H1 (cell line): ENCODE measurements around the gene ABL1. TPM values are rescaled to one million over a fixed set of nuclear protein-coding genes. Genes with fewer than 3 reads are reported as not detected.

Source experiments
- CTCF ChIA-PET: fragments of 300-600 bp; sonication (Branson Sonifier 250); formaldehyde crosslinking; loops from one replicate; lab custom pipeline; 2021; ENCODE audit not compliant: partially characterized antibody; lab: Charles Lee
- POLR2A ChIA-PET: fragments of 300-600 bp; sonication (Branson Sonifier 250); formaldehyde crosslinking; loops from one replicate; lab custom pipeline; 2021; ENCODE audit warnings: inconsistent platforms; ENCODE audit not compliant: partially characterized antibody; lab: Charles Lee
- DNase-seq, 2 experiments: peaks; one replicate each; pipeline versions ENCODE4 v3.0.0 to v3.0.0-alpha.2; 2010 to 2022; ENCODE audit warnings: low spot score in 2 of 2, low read depth in 1 of 2, mixed read lengths in 1 of 2
- FAIRE-seq: peaks from 2 replicates; lab custom pipeline; 2011; peaks lifted over from hg19 to GRCh38; lab: Jason Lieb, UNC
- H2AFZ ChIP-seq: 2 replicates; pipeline ENCODE4 v1.8.1; 2012; ENCODE audit warnings: low read length, inconsistent platforms
- H2AK5ac ChIP-seq: 2 replicates; pipeline ENCODE4 v1.6.1; 2013; ENCODE audit warnings: low read depth, low read length
- H2BK120ac ChIP-seq: replicated peaks from 2 replicates; pipeline ENCODE3; 2013; ENCODE audit warnings: low read depth, low read length, inconsistent platforms
- H2BK12ac ChIP-seq: 2 replicates; pipeline ENCODE4 v1.6.1; 2013; ENCODE audit warnings: low read depth, low read length
- H2BK15ac ChIP-seq: 2 replicates; pipeline ENCODE4 v1.6.1; 2013; ENCODE audit warnings: low read length
- H2BK20ac ChIP-seq: 2 replicates; pipeline ENCODE4 v1.6.1; 2013; ENCODE audit warnings: low read length
- H2BK5ac ChIP-seq: 2 replicates; pipeline ENCODE4 v1.6.1; 2013; ENCODE audit warnings: low read depth, low read length
- H3K14ac ChIP-seq: 2 replicates; pipeline ENCODE4 v1.6.1; 2013; ENCODE audit warnings: inconsistent platforms; ENCODE audit not compliant: insufficient read length
- H3K18ac ChIP-seq: 2 replicates; pipeline ENCODE4 v1.6.1; 2013; ENCODE audit warnings: low read length; ENCODE audit errors: extremely low read depth
- H3K23ac ChIP-seq: 2 replicates; pipeline ENCODE4 v1.6.1; 2013; ENCODE audit warnings: inconsistent platforms; ENCODE audit not compliant: insufficient read length
- H3K23me2 ChIP-seq: 2 replicates; pipeline ENCODE4 v1.6.1; 2013; ENCODE audit warnings: low read depth, low read length
- H3K27ac ChIP-seq: 2 replicates; pipeline ENCODE4 v1.6.1; 2011; ENCODE audit warnings: low read depth, low read length, inconsistent platforms
- H3K27me3 ChIP-seq, 4 experiments: replicated peaks in 1 of 4; 1 replicate in 1 of 4; 2 replicates in 3 of 4; pipeline versions ENCODE4 v1.6.1 to v1.8.1; 2011 to 2013; ENCODE audit warnings: low read length in 3 of 4, mild to moderate bottlenecking in 3 of 4, inconsistent platforms in 2 of 4, mixed read lengths in 2 of 4, moderate library complexity in 1 of 4; ENCODE audit not compliant: control insufficient read depth in 3 of 4, insufficient read depth in 3 of 4; ENCODE audit errors: extremely low read depth in 1 of 4
- H3K36me3 ChIP-seq, 4 experiments: 2 replicates each; pipeline versions ENCODE4 v1.6.1 to v1.8.1; 2011 to 2013; ENCODE audit warnings: mild to moderate bottlenecking in 4 of 4, low read length in 3 of 4, moderate library complexity in 2 of 4, control low read depth in 1 of 4, inconsistent platforms in 1 of 4; ENCODE audit not compliant: insufficient read depth in 4 of 4, control insufficient read depth in 2 of 4
- H3K4ac ChIP-seq: replicated peaks from 2 replicates; pipeline ENCODE3; 2013; ENCODE audit warnings: low read length, low read depth, mixed read lengths, inconsistent platforms; ENCODE audit not compliant: insufficient read length
- H3K4me1 ChIP-seq, 4 experiments: replicated peaks in 1 of 4; 1 replicate in 1 of 4; 2 replicates in 3 of 4; pipeline versions ENCODE4 v1.6.1 to v1.8.1; 2011 to 2013; ENCODE audit warnings: low read length in 3 of 4, inconsistent platforms in 2 of 4, mixed read lengths in 1 of 4; ENCODE audit not compliant: insufficient read depth in 4 of 4, control insufficient read depth in 3 of 4
- H3K4me2 ChIP-seq, 2 experiments: 2 replicates each; pipeline versions ENCODE4 v1.6.1 to v1.8.1; 2011 to 2013; ENCODE audit warnings: low read depth in 2 of 2, low read length in 2 of 2, control low read depth in 1 of 2, inconsistent platforms in 1 of 2, mild to moderate bottlenecking in 1 of 2; ENCODE audit not compliant: insufficient read depth in 1 of 2
- H3K4me3 ChIP-seq, 4 experiments: fragments of 200-600, 300-600 bp in 1 of 4; sonication (generic), shearing (Covaris generic), sonication (Bioruptor Twin) in 1 of 4; 2 replicates each; pipeline versions ENCODE4 v1.5.1 to v1.8.1; 2011 to 2016; ENCODE audit warnings: low read length in 4 of 4, low read depth in 3 of 4, control low read depth in 2 of 4, inconsistent platforms in 2 of 4, mild to moderate bottlenecking in 2 of 4, mixed read lengths in 1 of 4, moderate library complexity in 1 of 4; ENCODE audit not compliant: insufficient read depth in 2 of 4; ENCODE audit errors: extremely low read depth in 1 of 4
- H3K56ac ChIP-seq: replicated peaks from 2 replicates; pipeline ENCODE3; 2013; ENCODE audit warnings: low read depth, mild to moderate bottlenecking, mixed read lengths, low read length, inconsistent platforms; ENCODE audit not compliant: insufficient read length
- H3K79me1 ChIP-seq: 2 replicates; pipeline ENCODE4 v1.6.1; 2013; ENCODE audit warnings: low read depth, low read length, control low read depth
- H3K79me2 ChIP-seq, 2 experiments: 2 replicates each; pipeline versions ENCODE4 v1.6.1 to v1.8.1; 2012 to 2013; ENCODE audit warnings: low read length in 2 of 2, mild to moderate bottlenecking in 2 of 2, inconsistent platforms in 1 of 2; ENCODE audit not compliant: insufficient read depth in 2 of 2, control insufficient read depth in 1 of 2
- H3K9ac ChIP-seq, 4 experiments: replicated peaks in 1 of 4; 1 replicate in 1 of 4; 2 replicates in 3 of 4; pipeline versions ENCODE4 v1.6.1 to v1.8.1; 2011 to 2013; ENCODE audit warnings: low read depth in 3 of 4, low read length in 3 of 4, control low read depth in 2 of 4, mild to moderate bottlenecking in 2 of 4, moderate library complexity in 2 of 4, inconsistent platforms in 1 of 4; ENCODE audit errors: extremely low read depth in 1 of 4
- H3K9me3 ChIP-seq, 2 experiments: 2 replicates each; pipeline versions ENCODE4 v1.6.1 to v1.8.1; 2012 to 2013; ENCODE audit warnings: mild to moderate bottlenecking in 2 of 2, moderate library complexity in 2 of 2, control low read depth in 1 of 2, inconsistent platforms in 1 of 2, low read depth in 1 of 2, low read length in 1 of 2, mixed read lengths in 1 of 2; ENCODE audit not compliant: insufficient read depth in 2 of 2
- H4K20me1 ChIP-seq, 2 experiments: replicated peaks in 1 of 2; 2 replicates each; pipeline versions ENCODE3 to v1.8.1; 2011 to 2013; ENCODE audit warnings: inconsistent platforms in 2 of 2, low read length in 2 of 2, mild to moderate bottlenecking in 1 of 2; ENCODE audit not compliant: insufficient read depth in 2 of 2, control insufficient read depth in 1 of 2
- H4K5ac ChIP-seq: 2 replicates; pipeline ENCODE4 v1.6.1; 2013; ENCODE audit warnings: low read length, low read depth, mixed read lengths, inconsistent platforms; ENCODE audit not compliant: insufficient read length
- H4K8ac ChIP-seq: 2 replicates; pipeline ENCODE4 v1.8.0; 2013; ENCODE audit warnings: mild to moderate bottlenecking, moderate library complexity, low read length, inconsistent platforms; ENCODE audit not compliant: insufficient read depth; ENCODE audit errors: extremely low read depth
- H4K91ac ChIP-seq: replicated peaks from 2 replicates; pipeline ENCODE3; 2013; ENCODE audit warnings: low read length, mixed read lengths, inconsistent platforms; ENCODE audit not compliant: insufficient read length
- GABPA ChIP-seq: IDR thresholded peaks from 2 replicates; pipeline ENCODE4 v1.6.1; 2011; ENCODE audit warnings: mild to moderate bottlenecking, low read length, moderate library complexity, borderline replicate concordance; ENCODE audit not compliant: insufficient read depth
- NANOG ChIP-seq: IDR thresholded peaks from 2 replicates; pipeline ENCODE4 v1.6.1; 2011; ENCODE audit warnings: low read length, low read depth, mild to moderate bottlenecking, inconsistent platforms; ENCODE audit not compliant: insufficient read depth, poor library complexity, severe bottlenecking
- WGBS, 2 experiments: shearing (Covaris generic) in 1 of 2; methylation state at CpG; one replicate each; pipeline versions ENCODE4 v1.1.6 to v1.1.7; 2013 to 2015; ENCODE audit warnings: low lambda C conversion rate in 2 of 2, mixed read lengths in 2 of 2, inconsistent platforms in 1 of 2, low coverage in 1 of 2, missing lambda C conversion rate in 1 of 2; ENCODE audit not compliant: insufficient replicate concordance in 2 of 2, insufficient coverage in 1 of 2, insufficient read length in 1 of 2; ENCODE audit errors: extremely low coverage in 1 of 2, missing lambda C conversion rate in 1 of 2; 5-methylcytosine and 5-hydroxymethylcytosine counted together
- polyA plus RNA-seq, 7 experiments: library from polyadenylated mRNA; depleted of rRNA in 3 of 7; stranded (reverse) in 5 of 7; unstranded in 2 of 7; fragments of >200 nt in 5 of 7; fragments of 200-250 nt in 2 of 7; gene quantifications; 1 replicate in 5 of 7; 2 replicates in 1 of 7; 4 replicates in 1 of 7; pipeline versions ENCODE4 v1.2.1 to v1.2.3, GENCODE V29; 2011 to 2013; ENCODE audit warnings: missing spikeins in 2 of 7, mixed read lengths in 2 of 7
- total RNA-seq: library from RNA; stranded (reverse); fragmentation: NEBNext Ultra II Directional; extraction: Animal tissue kit (Norgen Biotek cat#: 25700); gene quantifications from 2 replicates; pipeline ENCODE4 v1.2.1, GENCODE V29; 2021

The ABL1 gene
- total and polyA plus RNA-seq, 2 of the 8 experiments (the other 6 are each of a cell fraction or from before 2014, with no cell fraction given): 35.3 to 104 TPM

- no peak overlapping the region for H2BK15ac ChIP-seq
- no peak overlapping the region; a peak in 1 of 7 replicates for H3K9ac ChIP-seq
- H3K36me3 ChIP-seq: peaks cover 42 to 81% (median 65%) of the 10 kb centered on the region in 4 experiments
- CTCF ChIA-PET: interaction anchor here (0.6 to 2.4 kb wide), 6 partner anchors 9 to 180 kb away, joined by 3 to 21 read pairs (median 6); no protein-coding TSS in a partner anchor
- no peak overlapping the region for H2BK20ac ChIP-seq
- no peak overlapping the region for H2BK120ac ChIP-seq
- no peak overlapping the region for H2BK5ac ChIP-seq
- no peak overlapping the region for H3K4me2 ChIP-seq
- FAIRE-seq (no peak), DNase-seq (no peak)
- no peak overlapping the region for H3K23ac ChIP-seq
- H4K8ac ChIP-seq: peak overlapping the region; percentile 53; the same call in 1 of the 2 replicates
- H3K56ac ChIP-seq: no peak overlapping the region
- H4K91ac ChIP-seq: no peak overlapping the region
- no peak overlapping the region for H3K18ac ChIP-seq
- H3K9me3 ChIP-seq: no peaks in the 10 kb centered on the region
- H2BK12ac ChIP-seq: no peak overlapping the region
- WGBS, 2 experiments: 92% methylated on average over 16 of the region's 16 CpGs; no CpG with 5 or more reads in 1 of the 2 experiments
- H3K14ac ChIP-seq: no peak overlapping the region
- no peak overlapping the region for H3K4ac ChIP-seq
- H3K27ac ChIP-seq: no peak overlapping the region
- no peak overlapping the region for H3K4me3 ChIP-seq
- H2AK5ac ChIP-seq: no peak overlapping the region
- POLR2A ChIA-PET: interaction anchor here (1.2 kb wide), 1 partner anchor 11 kb away, joined by 6 read pairs; no protein-coding TSS in a partner anchor
- H3K23me2 ChIP-seq: no peaks in the 10 kb centered on the region
- H2AFZ ChIP-seq: no peak overlapping the region
- no peaks in the 10 kb centered on the region for H3K27me3 ChIP-seq
- no peaks in the 10 kb centered on the region for H3K4me1 ChIP-seq
- no peak overlapping the region for H4K5ac ChIP-seq
- no peaks in the 10 kb centered on the region for H3K79me2 ChIP-seq
- H4K20me1 ChIP-seq: peaks cover 1 to 12% of the 10 kb centered on the region in 2 experiments
- H3K79me1 ChIP-seq: 0 out of 2 replicates have a peak, but pooled peaks cover 3% of the 10 kb centered on the region
- TF ChIP-seq NANOG: no peak
- TF ChIP-seq GABPA: no peak
These were observed 45.7 kb downstream of the ABL1 start for GRCh38 chr9:130880599-130881220.
